Limb (tissue), 2 donors: Measurements from ENCODE around the gene TUSC2.

ENCODE experiments used
- DNase-seq, 2 donors: peaks; one replicate each; pipeline ENCODE4 v3.0.0-alpha.2; 2016; ENCODE audit errors: extremely low spot score in 2 of 2

TUSC2 gene

GRCh38 chr3:50354850-50355249, 26.8 kb upstream of the TUSC2 start:
- no peak for DNase-seq

DNA sequence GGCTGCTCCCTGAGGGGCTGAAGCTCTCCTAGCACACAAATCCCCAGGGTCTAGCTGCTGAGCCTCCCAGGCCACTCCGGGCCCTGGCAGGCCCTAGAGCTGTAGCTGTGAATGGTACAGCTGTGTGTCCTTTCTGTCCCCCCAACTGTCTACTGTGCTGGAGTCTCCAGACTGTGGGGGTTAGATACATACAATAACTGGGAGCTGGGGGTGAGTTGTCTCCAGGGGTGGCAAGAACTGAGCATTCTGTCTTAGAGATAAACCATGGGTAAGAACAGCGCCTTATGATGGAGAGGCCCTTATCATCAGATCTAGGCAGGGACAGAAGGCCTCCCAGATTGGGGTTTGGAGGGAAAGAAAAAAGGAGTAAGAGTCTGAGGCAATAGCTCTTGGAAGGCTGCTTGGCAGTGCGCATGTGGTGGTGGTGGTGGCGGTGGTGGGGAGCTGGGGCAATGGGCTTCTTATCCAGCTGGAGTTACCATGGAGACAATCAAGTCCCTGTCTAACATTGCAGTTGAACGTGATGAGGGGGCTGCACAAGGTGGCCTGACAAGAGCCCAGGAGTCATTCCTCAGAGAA, 26.3 kb upstream of the TUSC2 start:
- DNase-seq: no peak

GRCh38 chr3:50353245-50354004, 25.4 kb upstream of the TUSC2 start:
- DNase-seq: no peak

DNA sequence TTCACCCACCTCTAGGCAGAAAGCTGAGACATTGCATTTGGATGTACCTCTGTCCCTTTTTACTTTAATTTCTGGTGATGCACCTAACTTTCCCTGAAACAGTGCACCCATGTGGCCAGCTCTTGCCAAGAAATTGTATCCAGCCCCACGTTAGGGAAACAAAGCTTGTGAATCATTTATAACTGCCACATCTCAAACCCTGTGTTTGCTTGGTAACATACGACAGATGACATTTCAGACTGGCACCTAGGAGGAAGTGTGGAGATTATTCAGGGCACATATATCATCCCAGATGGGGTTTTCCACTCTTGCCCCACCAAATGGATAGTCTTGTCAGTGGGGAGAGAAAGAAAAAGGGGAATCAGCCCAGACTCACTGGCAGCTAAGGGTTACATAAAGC, 24.8 kb upstream of the TUSC2 start:
- DNase-seq: no peak

DNA sequence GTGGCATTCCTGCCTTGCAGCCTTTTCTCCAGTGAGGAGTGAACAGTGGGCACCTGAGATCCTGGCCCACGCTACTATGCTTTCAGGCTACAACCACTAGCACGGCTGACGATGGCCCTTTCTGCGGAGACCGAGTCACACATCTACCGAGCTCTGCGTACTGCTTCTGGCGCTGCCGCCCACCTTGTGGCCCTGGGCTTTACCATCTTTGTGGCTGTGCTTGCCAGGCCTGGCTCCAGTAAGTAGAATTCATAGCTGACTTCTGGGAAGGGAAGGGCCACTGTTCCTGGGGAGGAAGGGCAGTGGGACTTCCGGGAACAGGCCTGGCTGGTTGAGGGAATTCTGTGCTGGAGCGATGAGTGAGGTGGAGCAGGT, 23.3 kb upstream of the TUSC2 start:
- no peak for DNase-seq

DNA sequence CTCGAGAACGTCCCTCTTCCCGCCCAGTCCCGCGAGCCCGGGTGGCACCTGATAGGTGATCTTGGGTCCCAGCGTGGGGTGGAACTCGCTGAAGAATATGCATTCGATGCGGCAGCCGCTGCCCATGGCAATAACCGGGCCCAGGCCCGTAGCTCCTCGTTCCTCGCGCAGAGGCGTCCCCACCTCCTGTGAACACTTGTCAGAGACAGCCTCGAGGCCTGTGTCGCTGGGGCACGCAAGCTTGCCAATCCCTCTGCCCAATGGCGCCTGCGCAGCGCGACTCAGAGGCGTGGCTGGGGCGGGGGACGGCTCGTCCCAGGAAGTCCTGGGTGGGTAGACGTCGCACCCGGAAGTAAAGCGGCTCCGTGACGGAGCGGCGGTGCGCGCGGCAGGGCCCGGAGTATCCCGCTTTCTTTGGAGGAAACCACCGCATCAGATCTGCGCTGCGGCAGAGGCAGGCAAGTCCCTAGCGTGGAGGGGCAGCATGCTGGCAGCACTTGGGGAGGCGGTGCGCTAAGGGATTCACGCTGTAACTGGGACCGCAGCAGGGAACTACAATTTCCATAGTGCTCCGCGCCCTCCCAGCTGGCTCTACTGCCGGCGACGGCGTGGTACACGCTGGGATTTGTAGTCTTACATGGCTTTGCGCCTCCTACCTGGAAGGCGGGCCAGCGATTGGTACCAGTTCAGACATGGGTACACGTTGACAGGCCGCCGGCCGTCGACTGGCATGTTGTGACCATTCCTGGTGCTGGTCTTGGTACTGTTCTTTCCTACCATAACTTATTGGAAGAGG, 22.7 kb upstream of the TUSC2 start, which contains the start of the genes CYB561D2 and NPRL2:
TSS of gene CYB561D2 (plus strand) at position 336 of the 796 bp plus-strand sequence. CDS start 572 bp downstream, outside the sequence.
TSS of gene NPRL2 (minus strand) at position 249 of the 796 bp plus-strand sequence. CDS start at position 126, 123 bp downstream.
- peak; percentile 95 to 96 for DNase-seq

- no peak for DNase-seq
Observed at GRCh38 chr3:50350213-50350526, 22.1 kb upstream of the TUSC2 start.

GRCh38 chr3:50347187-50347813, 19.3 kb upstream of the TUSC2 start:
- DNase-seq: peak; percentile 74 to 85

DNA sequence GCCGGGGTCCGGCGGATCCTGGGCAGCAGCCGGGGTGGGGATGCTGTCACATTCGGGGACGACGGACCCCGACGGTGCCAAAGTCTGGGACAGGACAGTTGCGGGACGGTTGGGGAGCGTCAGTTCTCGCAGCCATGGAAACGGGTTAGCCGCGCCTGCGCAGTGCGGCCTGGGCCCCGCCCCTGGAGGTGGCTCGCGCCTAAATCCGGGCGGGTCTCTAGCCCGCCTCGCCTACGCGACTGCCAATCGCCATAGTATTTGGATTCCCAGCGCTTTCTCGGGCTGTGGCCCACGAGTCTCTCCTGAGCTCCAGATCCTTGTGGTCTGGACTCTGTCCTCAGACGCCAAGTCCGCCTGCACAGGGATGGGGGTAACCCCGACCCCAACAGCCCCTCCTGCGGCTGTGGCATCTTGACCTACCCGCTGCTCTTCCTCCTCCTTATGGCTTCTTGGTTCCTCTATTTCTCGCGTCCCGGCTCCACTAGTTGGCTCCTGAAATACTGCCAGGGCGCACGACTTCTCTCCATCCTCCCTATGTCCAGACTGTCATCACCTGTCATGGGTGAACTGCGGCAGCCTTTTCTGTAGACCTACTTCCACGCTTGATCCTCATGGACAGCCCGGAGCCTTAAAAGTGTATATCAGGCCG, 17.7 kb upstream of the TUSC2 start, which contains the start of gene ZMYND10:
TSS of gene ZMYND10 (minus strand) at position 147 of the 649 bp plus-strand sequence. CDS start 153 bp downstream, outside the sequence.
- peak; percentile 51 to 80 for DNase-seq

- DNase-seq: no peak
Observed at GRCh38 chr3:50345008-50345407, 17.0 kb upstream of the TUSC2 start.

DNA sequence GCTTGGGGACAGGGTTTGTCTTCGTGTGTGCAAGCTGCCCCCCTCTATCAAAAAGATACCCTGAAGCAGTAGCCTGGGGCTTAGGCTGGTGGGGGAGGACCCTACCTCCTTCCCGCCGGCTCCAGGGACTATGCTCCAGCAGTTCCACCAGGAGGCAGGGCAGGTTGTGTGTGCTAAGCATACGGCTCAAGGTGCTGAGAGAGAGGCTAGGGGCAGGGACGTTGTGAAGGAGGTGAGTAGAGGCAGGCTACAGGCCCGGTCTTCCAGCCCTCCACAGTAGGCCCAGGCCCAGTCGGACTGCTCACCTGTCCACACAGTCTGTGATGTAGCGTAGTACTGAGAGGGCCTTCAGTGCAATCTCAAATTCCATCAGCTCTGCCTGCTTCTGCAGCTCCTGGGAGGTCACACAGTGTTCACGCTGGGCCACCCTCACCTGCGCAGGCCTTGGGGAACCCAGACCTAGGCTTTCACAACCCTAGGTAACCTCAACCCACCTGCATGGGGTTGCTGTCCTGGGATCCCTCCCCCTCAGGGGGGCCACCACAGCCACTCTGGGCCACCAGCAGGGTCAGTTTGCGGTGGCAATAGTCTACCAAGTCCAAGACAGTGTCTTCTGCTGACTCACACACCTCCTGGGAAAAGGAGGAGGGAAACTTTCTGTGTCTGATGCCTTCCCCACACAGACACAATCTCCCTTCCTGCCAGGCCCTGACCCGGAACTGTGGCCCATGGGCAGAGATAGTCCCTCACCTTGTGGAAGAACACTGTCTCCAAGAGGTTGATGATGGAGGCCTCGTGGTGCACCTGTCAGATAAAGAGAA, 15.0 kb upstream of the TUSC2 start:
- no peak for DNase-seq

GRCh38 chr3:50341996-50342650, 14.1 kb upstream of the TUSC2 start:
- DNase-seq: no peak

GRCh38 chr3:50341537-50341936, 13.5 kb upstream of the TUSC2 start:
- DNase-seq: no peak

GRCh38 chr3:50340448-50341329, 12.7 kb upstream of the TUSC2 start, which contains the start of gene RASSF1:
RASSF1 (minus strand) TSS chr3:50340836; CDS start chr3:50340805, 31 bp downstream.
- peak; percentile 68 to 71 for DNase-seq

DNA sequence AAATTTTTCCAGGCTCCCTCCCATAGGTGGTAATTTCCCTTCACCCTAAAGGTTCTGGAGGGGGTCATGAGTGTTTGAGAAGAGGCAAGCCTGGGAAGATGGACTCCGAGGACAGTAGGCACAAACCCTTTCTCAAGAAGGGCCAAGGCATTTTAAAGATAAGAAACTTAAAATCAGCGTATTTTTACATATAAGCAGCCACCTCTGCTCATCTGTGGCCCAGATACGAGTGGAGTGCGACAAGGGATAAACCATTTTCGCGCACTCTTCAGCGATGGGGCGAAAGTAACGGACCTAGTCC, 12.1 kb upstream of the TUSC2 start:
- no peak for DNase-seq

GRCh38 chr3:50339485-50340146, 11.6 kb upstream of the TUSC2 start:
- no peak for DNase-seq

DNA sequence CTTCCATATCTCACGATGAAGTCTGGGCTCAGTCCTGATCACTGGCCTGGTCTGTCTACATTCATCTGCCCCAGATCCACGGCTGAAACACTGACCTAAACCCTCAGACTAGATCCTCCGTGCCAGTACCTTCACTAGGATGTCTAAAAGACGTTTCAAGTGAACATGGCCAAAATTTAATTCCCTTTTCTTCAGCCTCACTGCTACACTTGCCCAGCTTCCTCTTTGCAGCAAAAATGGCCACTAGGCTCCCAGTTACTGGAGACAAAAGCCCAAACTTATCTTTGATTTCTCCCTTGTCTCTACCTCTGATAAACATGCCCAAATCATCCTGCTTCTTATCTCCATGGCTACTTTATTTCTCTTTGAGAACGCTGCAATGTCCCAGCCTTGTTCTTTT, 10.9 kb upstream of the TUSC2 start:
- DNase-seq: no peak

DNA sequence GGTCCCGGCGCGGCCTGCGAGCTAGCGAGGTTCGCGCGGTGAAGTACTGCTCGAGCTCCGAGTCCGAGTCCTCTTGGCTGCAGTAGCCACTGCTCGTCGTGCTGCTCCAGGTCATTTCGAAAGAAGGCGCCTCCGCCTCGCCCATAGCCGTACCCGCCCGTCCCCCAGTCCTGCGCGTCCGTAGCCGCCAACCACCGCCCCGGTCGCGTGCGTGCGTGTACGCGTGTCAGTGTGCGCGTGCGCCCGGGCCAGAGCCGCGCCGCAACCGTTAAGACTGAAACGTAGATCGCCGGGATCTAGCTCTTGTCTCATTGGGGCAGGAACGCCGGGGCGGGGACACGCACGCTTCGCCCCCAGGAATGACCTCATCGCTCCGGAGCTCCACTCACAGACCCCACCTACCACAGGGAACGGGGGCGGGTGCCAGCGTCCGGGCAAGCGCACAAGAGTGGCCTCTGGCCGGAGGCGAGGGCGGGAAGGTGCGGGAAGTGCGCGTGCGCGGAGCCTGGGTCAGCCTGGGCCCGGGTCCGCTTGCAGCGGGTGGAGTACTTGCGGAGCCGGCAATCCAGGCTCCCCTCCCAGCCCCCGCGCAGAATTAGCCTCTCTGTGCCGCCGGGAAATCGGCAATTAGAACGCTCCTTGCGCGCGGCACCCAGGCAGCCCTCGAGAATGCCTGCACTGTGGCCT, 9.3 kb upstream of the TUSC2 start:
- peak; percentile 98 to 99 for DNase-seq
